GM18868 (cell line): Measurements from ENCODE around the gene NSMF.

Source experiments
- ATAC-seq: cut with Tn5 transposase; IDR thresholded peaks from one replicate; pipeline ENCODE4 v1.9.1; 2021; ENCODE audit warnings: mild to moderate bottlenecking, moderate library complexity; ENCODE audit not compliant: unreplicated experiment

The NSMF gene

GRCh38 chr9:137492464-137493363 is 33.6 kb upstream of the NSMF start:
- no peak for ATAC-seq

GRCh38 chr9:137491735-137492432 is 32.8 kb upstream of the NSMF start:
- ATAC-seq: no peak

- ATAC-seq: no peak
These were observed 31.5 kb upstream of the NSMF start for GRCh38 chr9:137490532-137491186.

GRCh38 chr9:137488906-137489305 is 29.8 kb upstream of the NSMF start:
- no peak for ATAC-seq

GRCh38 chr9:137488327-137488653 is 29.2 kb upstream of the NSMF start:
- ATAC-seq: no peak

- ATAC-seq: no peak
These were observed 28.6 kb upstream of the NSMF start for GRCh38 chr9:137487454-137488326.

GRCh38 chr9:137486545-137487453 is 27.7 kb upstream of the NSMF start:
- no peak for ATAC-seq

GRCh38 chr9:137486141-137486490 is 27.0 kb upstream of the NSMF start:
- ATAC-seq: no peak

GRCh38 chr9:137485343-137486140 is 26.4 kb upstream of the NSMF start:
- no peak for ATAC-seq

GRCh38 chr9:137484551-137485315 is 25.6 kb upstream of the NSMF start:
- no peak for ATAC-seq

- ATAC-seq: no peak
These were observed 23.1 kb upstream of the NSMF start for GRCh38 chr9:137482094-137482781.

- ATAC-seq: no peak
These were observed 21.9 kb upstream of the NSMF start for GRCh38 chr9:137480686-137481683.

- no peak for ATAC-seq
These were observed 21.0 kb upstream of the NSMF start for GRCh38 chr9:137479892-137480685.

- no peak for ATAC-seq
These were observed 20.1 kb upstream of the NSMF start for GRCh38 chr9:137478962-137479861.

GRCh38 chr9:137478613-137478961 is 19.5 kb upstream of the NSMF start:
- ATAC-seq: no peak
